Epidermal melanocyte (primary cell): ENCODE results near the gene ZMIZ2.
"Not testable (repeated sequence)": the region's sequence is repeated elsewhere in the genome, so short reads cannot be mapped to it uniquely, and the experiment has no call there.

Source experiments
- DNase-seq: peaks from one replicate; pipeline ENCODE4 v3.0.0; 2011; ENCODE audit warnings: low spot score; ENCODE audit not compliant: insufficient read length

The ZMIZ2 gene

GRCh38 chr7:44727158-44727936 lies 21.3 kb upstream of the ZMIZ2 start:
- DNase-seq, result no peak

GRCh38 chr7:44727937-44728262 lies 20.7 kb upstream of the ZMIZ2 start:
- no peak for DNase-seq

DNA sequence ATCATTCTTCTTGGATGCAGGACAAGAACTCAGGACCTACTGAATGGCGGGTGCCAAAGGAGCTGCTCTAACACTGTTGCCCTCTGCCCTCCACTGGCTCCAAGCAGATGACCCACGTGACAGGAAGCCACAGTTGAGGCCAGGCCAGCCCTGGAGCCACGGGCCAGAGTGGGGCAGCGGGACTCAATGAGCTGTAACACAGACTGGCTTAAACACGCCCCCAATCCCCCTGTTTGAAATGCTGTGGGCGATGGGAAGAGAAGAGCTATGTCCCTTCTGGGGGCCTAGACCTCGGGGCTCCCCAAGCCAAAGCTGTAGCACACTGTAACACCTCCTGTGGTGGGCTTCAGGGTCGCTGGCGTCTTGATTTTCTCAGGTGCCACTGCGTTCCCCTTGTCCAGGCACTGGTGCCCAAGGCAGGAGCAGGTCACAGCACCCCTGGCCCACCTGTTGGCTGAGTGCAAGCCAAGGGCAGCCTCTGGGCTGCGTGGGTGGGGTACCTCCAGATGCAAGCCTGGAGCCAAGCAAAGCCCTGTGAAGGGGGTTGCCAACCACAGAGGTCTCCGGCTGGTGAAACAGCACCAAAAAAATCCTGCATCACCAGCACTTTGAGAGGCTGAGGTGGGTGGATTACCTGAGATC lies 18.6 kb upstream of the ZMIZ2 start:
- no peak for DNase-seq

GRCh38 chr7:44732971-44733370 lies 15.7 kb upstream of the ZMIZ2 start:
- DNase-seq, result not testable (repeated sequence)

GRCh38 chr7:44733708-44734481 lies 14.8 kb upstream of the ZMIZ2 start:
- no peak for DNase-seq

- no peak for DNase-seq
These were observed 13.1 kb upstream of the ZMIZ2 start for GRCh38 chr7:44735403-44736165.

DNA sequence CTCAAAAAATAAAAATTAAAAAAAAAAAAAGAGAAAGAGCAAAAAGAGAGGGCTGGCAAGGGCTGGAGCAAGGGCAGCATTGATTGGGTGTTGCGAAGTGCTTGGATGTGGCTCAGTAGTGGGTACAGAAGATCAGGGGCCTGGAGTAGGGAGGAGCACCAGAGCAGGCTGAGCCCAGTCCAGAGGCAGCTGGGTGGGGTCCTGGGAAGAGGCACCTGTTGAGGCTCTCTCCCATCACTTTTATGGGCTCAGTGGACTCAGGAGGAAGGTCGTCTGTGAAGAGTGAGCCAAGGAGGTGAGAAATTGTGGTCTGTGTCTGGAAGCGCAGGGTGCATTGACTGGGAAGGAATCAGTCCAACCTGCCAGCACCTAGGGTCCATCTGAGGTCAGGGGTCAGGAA lies 11.8 kb upstream of the ZMIZ2 start:
- no peak for DNase-seq

- no peak for DNase-seq
These were observed 10.5 kb upstream of the ZMIZ2 start for GRCh38 chr7:44738051-44738723.

GRCh38 chr7:44738876-44739665 lies 9.6 kb upstream of the ZMIZ2 start:
- no peak for DNase-seq

DNA sequence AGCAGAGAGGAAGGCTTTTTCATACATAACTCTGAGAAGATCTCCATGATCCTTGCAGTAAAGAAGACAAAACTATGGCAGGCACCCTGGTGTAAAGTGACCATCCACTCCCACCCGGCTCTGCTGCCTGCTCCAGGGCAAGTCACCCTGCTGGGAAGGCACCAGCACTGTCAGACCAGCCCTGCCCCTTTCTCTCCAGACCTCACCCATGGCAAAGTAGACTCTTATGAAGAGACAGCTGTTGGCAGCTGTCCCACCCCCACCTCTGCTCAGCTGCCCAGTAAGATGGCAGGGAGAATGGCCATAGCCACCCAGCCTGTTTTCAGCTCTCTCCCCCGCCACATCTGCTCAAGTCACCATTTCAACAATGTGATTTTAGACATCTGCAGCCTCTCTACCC lies 8.6 kb upstream of the ZMIZ2 start:
- DNase-seq, result no peak

DNA sequence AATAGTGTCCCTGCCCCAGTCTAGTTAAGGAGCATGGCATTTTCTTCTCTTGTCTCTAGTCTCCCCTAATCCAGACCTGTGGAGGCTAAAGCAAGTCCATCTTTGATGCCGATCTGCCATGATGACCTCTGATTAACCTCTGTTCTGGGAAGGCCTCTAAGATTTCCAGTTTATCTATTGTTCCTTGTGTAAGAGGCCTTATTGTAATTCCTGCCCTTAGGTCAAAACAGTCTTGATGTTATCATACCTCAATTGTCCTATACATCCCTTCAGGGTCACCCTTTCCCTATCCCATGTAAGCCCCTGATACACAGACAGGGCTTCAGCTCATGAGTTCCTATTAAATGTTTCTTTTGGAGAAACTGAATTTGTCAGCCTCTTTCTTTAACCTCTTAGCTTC lies 4.9 kb upstream of the ZMIZ2 start:
- DNase-seq, result no peak

DNA sequence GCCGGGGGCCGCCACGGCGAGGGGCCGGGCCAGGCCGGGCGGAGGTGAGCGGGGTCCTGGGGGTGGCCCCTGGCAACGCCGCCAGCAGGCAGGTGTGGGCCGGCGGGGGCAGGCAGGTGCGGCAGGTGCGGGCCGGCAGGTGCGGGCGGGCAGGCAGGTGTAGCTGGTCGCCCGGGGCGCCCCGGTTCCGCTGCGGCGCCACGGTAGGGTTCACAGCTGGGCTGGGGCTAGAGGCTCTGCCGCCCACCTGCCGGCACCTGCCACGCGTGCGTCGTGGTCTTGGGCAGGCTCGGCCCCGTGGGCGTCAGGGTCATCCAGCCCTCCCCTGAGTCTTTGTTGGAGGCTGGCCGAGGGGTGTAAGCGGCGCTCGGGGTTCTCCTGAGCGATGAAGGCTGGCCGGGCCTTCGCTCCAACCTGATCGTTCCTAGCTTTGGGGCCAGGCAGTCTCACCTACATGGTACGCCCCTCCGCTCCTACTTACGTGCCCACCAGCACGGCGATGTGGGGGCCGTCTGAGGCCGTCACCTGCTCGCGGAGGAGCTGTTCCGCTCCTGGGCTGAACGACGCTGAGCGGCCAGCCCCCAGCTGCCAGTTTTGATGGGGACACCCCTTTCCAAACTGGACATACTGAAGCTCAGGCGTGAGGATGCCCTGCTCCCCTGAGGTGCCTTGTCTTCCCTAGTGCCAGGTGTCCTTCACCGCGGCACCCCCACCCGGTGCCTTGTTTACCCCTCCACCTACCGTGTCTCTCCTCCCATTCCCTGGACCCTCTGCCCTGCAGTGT lies 493 bp downstream of the ZMIZ2 start:
- no peak for DNase-seq

DNA sequence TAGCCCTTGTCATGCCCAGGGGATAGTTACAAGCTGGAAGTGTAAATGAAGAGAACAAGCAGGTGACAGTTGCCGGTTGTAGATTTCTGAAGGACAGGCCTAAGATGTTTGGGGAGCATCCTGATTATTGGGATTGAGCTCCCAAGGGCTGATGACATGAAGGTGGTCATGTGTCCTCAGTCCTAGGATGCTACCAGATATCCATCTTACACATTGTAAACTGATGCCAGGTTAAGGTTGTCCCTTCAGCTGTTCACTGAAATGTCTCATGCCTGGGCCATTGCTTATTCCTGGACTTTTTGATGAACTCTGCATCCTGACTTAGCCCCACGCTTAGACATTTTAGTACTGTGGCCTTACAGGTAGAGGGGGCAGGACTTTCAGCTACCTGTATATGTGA lies 1.3 kb downstream of the ZMIZ2 start:
- DNase-seq, result no peak

- no peak for DNase-seq
These were observed 1.8 kb downstream of the ZMIZ2 start for GRCh38 chr7:44750424-44750823.

- DNase-seq, result no peak
These were observed 2.4 kb downstream of the ZMIZ2 start for GRCh38 chr7:44750921-44751571.

GRCh38 chr7:44752822-44753221 lies 4.2 kb downstream of the ZMIZ2 start:
- no peak for DNase-seq

DNA sequence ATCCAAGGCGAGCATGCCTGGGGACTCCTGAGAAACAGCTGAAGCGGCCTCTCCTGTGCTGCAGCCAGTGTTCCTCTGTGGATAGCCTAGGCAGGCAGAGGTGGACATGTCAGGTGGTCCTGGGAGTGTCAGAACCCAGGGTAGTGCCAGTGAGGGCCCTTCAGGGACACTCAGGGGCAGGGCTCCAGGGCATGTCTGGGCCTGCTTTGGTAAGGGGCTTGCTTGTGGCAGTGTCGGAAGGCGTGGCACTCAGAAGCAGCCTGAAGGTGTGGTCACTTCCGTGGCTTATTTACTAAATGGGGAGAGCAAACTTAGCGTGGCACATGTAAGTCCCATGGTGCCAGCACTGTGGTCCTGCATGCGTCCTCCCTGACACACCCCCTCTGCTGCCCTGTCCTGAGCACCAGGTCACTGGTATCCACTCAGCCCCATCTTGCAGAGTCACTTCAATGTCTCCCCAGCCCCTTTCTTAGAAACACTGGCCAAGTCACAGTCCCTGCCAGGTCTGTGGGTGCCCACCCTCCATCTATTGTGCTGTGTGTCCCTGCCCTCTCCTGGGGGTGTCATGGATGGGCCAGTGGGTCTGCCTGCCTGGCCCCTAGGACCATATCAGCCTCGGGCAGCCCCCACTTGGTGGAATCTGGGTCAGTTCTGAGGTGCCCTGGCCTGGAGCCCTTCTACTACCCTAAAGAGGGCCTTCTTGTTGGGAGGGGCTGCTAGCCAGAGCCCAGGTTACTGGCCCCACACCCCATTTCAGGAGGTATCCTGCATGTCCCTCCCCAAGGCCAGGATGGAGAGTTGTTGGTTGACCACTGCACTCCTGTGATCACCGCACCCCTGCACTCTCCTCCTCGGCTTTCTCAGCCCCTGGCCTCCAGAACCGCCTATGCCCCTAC lies 6.4 kb downstream of the ZMIZ2 start:
- no peak for DNase-seq
